ENCODE results near the gene TSPAN14.

- no peak for TF ChIP-seq CTCF (IDR thresholded peaks at IDR 0.05; ENCODE audit: low read length)
- TF ChIP-seq EZH2 (IDR thresholded peaks at IDR 0.05; ENCODE audit: borderline replicate concordance, low read length): no peak
Measured at GRCh38 chr10:80537736-80538480, 83.8 kb downstream of the TSPAN14 start, which contains the start of gene SH2D4B.

All from OCI-LY1 (cell line).